SK-N-MC (cell line): ENCODE results near the gene NOXA1.

Experiments
- DNase-seq: peaks from one replicate; pipeline ENCODE4 v3.0.0-alpha.2; 2011; ENCODE audit warnings: low read depth, low spot score
- H3K27ac ChIP-seq: fragments of 200-600 bp; sonication (generic); 2 replicates; pipeline ENCODE4 v1.5.1; 2016; ENCODE audit warnings: mixed run types
- H3K36me3 ChIP-seq: fragments of 200-600 bp; sonication (generic); 2 replicates; pipeline ENCODE4 v1.6.1; 2017; ENCODE audit warnings: antibody characterized with exemption, low read length, mixed read lengths; ENCODE audit not compliant: insufficient read depth
- H3K4me3 ChIP-seq: fragments of 200-600 bp; sonication (generic); 2 replicates; pipeline ENCODE4 v1.5.1; 2016
- H3K9ac ChIP-seq: fragments of 200-600 bp; sonication (generic); 2 replicates; pipeline ENCODE4 v1.8.0; 2017; ENCODE audit warnings: mixed run types, mixed read lengths; ENCODE audit not compliant: insufficient read length
- H3K9me3 ChIP-seq: fragments of 200-600 bp; sonication (generic); 2 replicates; pipeline ENCODE4 v1.6.1; 2017; ENCODE audit warnings: low read depth, mild to moderate bottlenecking, antibody characterized with exemption, low read length, moderate library complexity, mixed read lengths
- EZH2 ChIP-seq: fragments of 200-600 bp; sonication (generic); IDR thresholded peaks from one replicate; pipeline ENCODE4 v1.6.1; 2017; ENCODE audit warnings: antibody characterized with exemption
- FOXP2 ChIP-seq: optimal IDR thresholded peaks from 2 replicates; pipeline ENCODE3; 2011; ENCODE audit warnings: mild to moderate bottlenecking, moderate library complexity; ENCODE audit not compliant: insufficient read depth; ENCODE audit errors: extremely low read length, control extremely low read depth
- POLR2AphosphoS5 ChIP-seq: IDR thresholded peaks from 2 replicates; pipeline ENCODE4 v1.6.1; 2012; ENCODE audit warnings: mild to moderate bottlenecking, low read depth, low read length, borderline replicate concordance

NOXA1 gene

GRCh38 chr9:137454597-137455358 lies 31.6 kb downstream of the NOXA1 start:
- no peak overlapping the region for H3K9ac ChIP-seq
- no peaks in the 10 kb centered on the region for H3K9me3 ChIP-seq
- TF ChIP-seq EZH2 (no peak), POLR2AphosphoS5 (no peak), FOXP2 (no peak)
- no peak overlapping the region for H3K27ac ChIP-seq
- no peak for DNase-seq
- no peaks in the 10 kb centered on the region; the same call in 1 of the 2 replicates for H3K36me3 ChIP-seq
- H3K4me3 ChIP-seq, result peak overlapping the region; percentile 55

- no peaks in the 10 kb centered on the region; the same call in 1 of the 2 replicates for H3K36me3 ChIP-seq
- H3K9me3 ChIP-seq, result no peaks in the 10 kb centered on the region
- no peak overlapping the region for H3K9ac ChIP-seq
- TF ChIP-seq POLR2AphosphoS5 (no peak), EZH2 (no peak), FOXP2 (no peak)
- H3K27ac ChIP-seq, result no peak overlapping the region
- DNase-seq, result no peak
- H3K4me3 ChIP-seq, result no peak overlapping the region
Measured at GRCh38 chr9:137455359-137455991, 32.3 kb downstream of the NOXA1 start.

- DNase-seq, result no peak
- no peaks in the 10 kb centered on the region; the same call in 1 of the 2 replicates for H3K36me3 ChIP-seq
- no peaks in the 10 kb centered on the region for H3K9me3 ChIP-seq
- H3K9ac ChIP-seq, result no peak overlapping the region
- H3K27ac ChIP-seq, result 0 out of 2 replicates have a peak overlapping the region, but pooled peaks have one; percentile 13
- TF ChIP-seq POLR2AphosphoS5, result no peak
- no peak overlapping the region for H3K4me3 ChIP-seq
Measured at GRCh38 chr9:137456061-137456863, 33.1 kb downstream of the NOXA1 start.

GRCh38 chr9:137456864-137457405 lies 33.7 kb downstream of the NOXA1 start:
- no peaks in the 10 kb centered on the region for H3K9me3 ChIP-seq
- DNase-seq, result no peak
- H3K4me3 ChIP-seq, result no peak overlapping the region
- H3K36me3 ChIP-seq, result no peaks in the 10 kb centered on the region; the same call in 1 of the 2 replicates
- 0 out of 2 replicates have a peak overlapping the region, but pooled peaks have one; percentile 13 for H3K27ac ChIP-seq
- no peak for TF ChIP-seq POLR2AphosphoS5
- no peak for TF ChIP-seq FOXP2
- no peak for TF ChIP-seq EZH2
- H3K9ac ChIP-seq, result no peak overlapping the region

- TF ChIP-seq FOXP2 (no peak), EZH2 (no peak), POLR2AphosphoS5 (no peak)
- Histone ChIP-seq H3K9me3 (no peaks in the 10 kb centered on the region), H3K27ac (no peak overlapping the region), H3K4me3 (peak overlapping the region; percentile 86), H3K9ac (no peak overlapping the region), H3K36me3 (no peaks in the 10 kb centered on the region; the same call in 1 of the 2 replicates)
- DNase-seq, result no peak
Measured at GRCh38 chr9:137457406-137458193, 34.4 kb downstream of the NOXA1 start.

- H3K9ac ChIP-seq, result peak overlapping the region; percentile 76
- no peak overlapping the region for H3K27ac ChIP-seq
- no peak for DNase-seq
- H3K36me3 ChIP-seq, result no peaks in the 10 kb centered on the region; the same call in 1 of the 2 replicates
- peak overlapping the region; percentile 86 for H3K4me3 ChIP-seq
- TF ChIP-seq POLR2AphosphoS5 (no peak), EZH2 (no peak), FOXP2 (no peak)
- H3K9me3 ChIP-seq, result no peaks in the 10 kb centered on the region
Measured at GRCh38 chr9:137458194-137459151, 35.3 kb downstream of the NOXA1 start.

GRCh38 chr9:137459152-137459600 lies 36.0 kb downstream of the NOXA1 start, which contains the start of gene NSMF:
TSS of gene NSMF (minus strand) at chr9:137459334. CDS start at chr9:137459102, 232 bp downstream.
- TF ChIP-seq FOXP2, result peak; percentile 31
- TF ChIP-seq POLR2AphosphoS5, result peak; percentile 61; the same call in 1 of the 2 replicates
- TF ChIP-seq EZH2, result no peak
- Histone ChIP-seq H3K36me3 (no peaks in the 10 kb centered on the region; the same call in 1 of the 2 replicates), H3K9me3 (no peaks in the 10 kb centered on the region), H3K27ac (peak within 1 kb of the TSS; percentile 67), H3K9ac (peak within 1 kb of the TSS; percentile 76), H3K4me3 (peak within 1 kb of the TSS; percentile 86)
- no peak for DNase-seq
